Smooth muscle cell (in vitro differentiated cells): Measurements from ENCODE around the gene ANKFY1. TPM values are rescaled to one million over a fixed set of nuclear protein-coding genes. Genes with fewer than 3 reads are reported as not detected.

ENCODE experiments used
- DNase-seq: peaks from one replicate; lab custom pipeline; 2025; ENCODE audit not compliant: unreplicated experiment; lab: John Stamatoyannopoulos, UW
- H2AFZ ChIP-seq: fragments of 200-600 bp; sonication (generic); 2 replicates; pipeline ENCODE4 v1.6.0; 2016; ENCODE audit warnings: antibody characterized with exemption, low read depth, mild to moderate bottlenecking
- H3F3A ChIP-seq: fragments of 200-600 bp; sonication (generic); 2 replicates; pipeline ENCODE4 v1.6.0; 2017; ENCODE audit warnings: antibody characterized with exemption, low read depth
- H3K27ac ChIP-seq: fragments of 200-600 bp; sonication (generic); 2 replicates; pipeline ENCODE4 v1.5.1; 2016; ENCODE audit warnings: low read depth, mild to moderate bottlenecking
- H3K27me3 ChIP-seq: fragments of 200-600 bp; sonication (generic); 2 replicates; pipeline ENCODE4 v1.6.1; 2016; ENCODE audit warnings: low read depth, mild to moderate bottlenecking
- H3K36me3 ChIP-seq: fragments of 200-600 bp; sonication (generic); 2 replicates; pipeline ENCODE4 v1.5.1; 2016; ENCODE audit warnings: low read depth
- H3K4me1 ChIP-seq: fragments of 200-600 bp; sonication (generic); 2 replicates; pipeline ENCODE4 v1.5.1; 2016; ENCODE audit warnings: low read depth
- H3K4me2 ChIP-seq: fragments of 200-600 bp; sonication (generic); 2 replicates; pipeline ENCODE4 v1.6.0; 2016; ENCODE audit warnings: mild to moderate bottlenecking
- H3K4me3 ChIP-seq: fragments of 200-600 bp; sonication (generic); 2 replicates; pipeline ENCODE4 v1.5.1; 2016; ENCODE audit warnings: mild to moderate bottlenecking
- H3K79me2 ChIP-seq: fragments of 200-600 bp; sonication (generic); 2 replicates; pipeline ENCODE4 v1.6.0; 2016; ENCODE audit warnings: low read depth, mild to moderate bottlenecking
- H3K9ac ChIP-seq: fragments of 200-600 bp; sonication (generic); 2 replicates; pipeline ENCODE4 v1.6.0; 2016; ENCODE audit warnings: low read depth
- H3K9me3 ChIP-seq: fragments of 200-600 bp; sonication (generic); replicated peaks from 2 replicates; pipeline ENCODE4 v1.5.1; 2016; ENCODE audit warnings: low read depth
- H4K20me1 ChIP-seq: fragments of 200-600 bp; sonication (generic); 2 replicates; pipeline ENCODE4 v1.6.0; 2016; ENCODE audit warnings: low read depth
- WGBS: methylation state at CpG from one replicate; pipeline ENCODE4 v1.1.7; 2016; ENCODE audit warnings: low lambda C conversion rate; 5-methylcytosine and 5-hydroxymethylcytosine counted together
- polyA plus RNA-seq: library from polyadenylated mRNA; unstranded; fragments of >200 nt; fragmentation: Nextera tagmentation; extraction: Ambion mirVana; gene quantifications from 2 replicates; pipeline ENCODE4 v1.2.1, GENCODE V29; 2016
- total RNA-seq: library from RNA; depleted of rRNA; stranded (reverse); fragments of >200 nt; gene quantifications from 2 replicates; pipeline ENCODE4 v1.2.3, GENCODE V29; 2014
- TF ChIP-seq, protein P1 (sequence below): fragments of 200-600 bp; sonication (generic); IDR thresholded peaks from 2 replicates; pipeline ENCODE4 v1.5.1; 2017; ENCODE audit warnings: borderline replicate concordance, mild to moderate bottlenecking, antibody characterized with exemption; ENCODE audit not compliant: insufficient read depth, poor library complexity, severe bottlenecking

Gene ANKFY1
- total and polyA plus RNA-seq, 2 experiments from 2014 or later, result 11.5 to 26.3 TPM

DNA sequence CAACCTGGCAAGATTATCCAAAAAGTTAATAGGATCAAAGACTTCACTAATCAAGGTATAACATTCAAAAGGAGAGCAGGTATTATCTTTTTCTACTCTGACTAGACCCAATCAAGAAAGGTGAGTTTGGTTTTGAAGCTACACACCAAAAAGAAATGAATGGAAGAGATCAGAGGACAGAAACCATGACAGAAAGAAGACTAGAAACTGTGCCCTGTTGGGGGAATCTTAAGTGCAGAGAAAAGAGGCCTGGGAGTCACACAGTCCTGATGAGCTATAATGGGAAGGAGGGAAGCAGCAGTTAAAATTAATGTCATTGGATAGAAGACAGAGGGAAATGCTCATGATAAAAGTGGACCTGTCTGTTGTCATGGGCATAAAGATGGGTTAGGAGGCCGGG is 138.2 kb downstream of the ANKFY1 start:
- H3K9ac ChIP-seq, result no peak overlapping the region
- TF ChIP-seq, protein P1, sequence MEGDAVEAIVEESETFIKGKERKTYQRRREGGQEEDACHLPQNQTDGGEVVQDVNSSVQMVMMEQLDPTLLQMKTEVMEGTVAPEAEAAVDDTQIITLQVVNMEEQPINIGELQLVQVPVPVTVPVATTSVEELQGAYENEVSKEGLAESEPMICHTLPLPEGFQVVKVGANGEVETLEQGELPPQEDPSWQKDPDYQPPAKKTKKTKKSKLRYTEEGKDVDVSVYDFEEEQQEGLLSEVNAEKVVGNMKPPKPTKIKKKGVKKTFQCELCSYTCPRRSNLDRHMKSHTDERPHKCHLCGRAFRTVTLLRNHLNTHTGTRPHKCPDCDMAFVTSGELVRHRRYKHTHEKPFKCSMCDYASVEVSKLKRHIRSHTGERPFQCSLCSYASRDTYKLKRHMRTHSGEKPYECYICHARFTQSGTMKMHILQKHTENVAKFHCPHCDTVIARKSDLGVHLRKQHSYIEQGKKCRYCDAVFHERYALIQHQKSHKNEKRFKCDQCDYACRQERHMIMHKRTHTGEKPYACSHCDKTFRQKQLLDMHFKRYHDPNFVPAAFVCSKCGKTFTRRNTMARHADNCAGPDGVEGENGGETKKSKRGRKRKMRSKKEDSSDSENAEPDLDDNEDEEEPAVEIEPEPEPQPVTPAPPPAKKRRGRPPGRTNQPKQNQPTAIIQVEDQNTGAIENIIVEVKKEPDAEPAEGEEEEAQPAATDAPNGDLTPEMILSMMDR, result no peak
- H3K79me2 ChIP-seq, result peaks cover 45% of the 10 kb centered on the region
- peaks cover 63% of the 10 kb centered on the region for H4K20me1 ChIP-seq
- no peak for DNase-seq
- no peaks in the 10 kb centered on the region for H3K9me3 ChIP-seq
- peaks cover 4% of the 10 kb centered on the region for H3K4me1 ChIP-seq
- peaks cover 8% of the 10 kb centered on the region for H3K36me3 ChIP-seq
- no peak overlapping the region for H2AFZ ChIP-seq
- no peak overlapping the region for H3K4me3 ChIP-seq
- H3K27me3 ChIP-seq, result no peaks in the 10 kb centered on the region
- H3K4me2 ChIP-seq, result no peak overlapping the region
- H3K27ac ChIP-seq, result no peak overlapping the region
- no peaks in the 10 kb centered on the region for H3F3A ChIP-seq
- WGBS, result 100% methylated on average over 1 of the region's 1 CpG

DNA sequence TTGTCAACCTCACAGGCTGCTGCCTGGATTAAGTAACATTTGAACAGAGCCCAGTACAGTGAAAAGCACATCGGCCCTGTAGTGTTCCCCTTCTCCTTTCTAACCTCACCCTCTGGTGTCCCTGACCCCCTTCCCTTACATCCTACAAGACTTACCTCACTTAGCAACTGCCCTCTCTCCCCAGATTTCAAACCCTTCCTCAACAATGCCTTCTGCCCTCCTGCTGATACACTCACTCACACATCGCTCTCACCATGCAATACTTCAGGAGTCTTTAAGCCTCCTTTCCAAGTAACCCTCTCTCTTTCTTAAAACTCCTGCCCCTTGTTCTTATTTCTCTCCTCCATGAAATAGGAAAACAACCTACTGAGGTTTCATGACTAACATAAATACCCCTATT is 138.8 kb downstream of the ANKFY1 start:
- Histone ChIP-seq H4K20me1 (peaks cover 61% of the 10 kb centered on the region), H3K79me2 (peaks cover 41% of the 10 kb centered on the region), H3K27ac (no peak overlapping the region), H3K4me3 (no peak overlapping the region), H3F3A (no peaks in the 10 kb centered on the region), H3K9me3 (no peaks in the 10 kb centered on the region), H3K4me1 (peaks cover 4% of the 10 kb centered on the region), H3K27me3 (no peaks in the 10 kb centered on the region), H3K9ac (no peak overlapping the region), H3K36me3 (peaks cover 8% of the 10 kb centered on the region), H3K4me2 (no peak overlapping the region), H2AFZ (no peak overlapping the region)
- TF ChIP-seq, protein P1, result no peak
- no peak for DNase-seq
- 94% methylated on average over 2 of the region's 2 CpGs for whole genome bisulfite sequencing

DNA sequence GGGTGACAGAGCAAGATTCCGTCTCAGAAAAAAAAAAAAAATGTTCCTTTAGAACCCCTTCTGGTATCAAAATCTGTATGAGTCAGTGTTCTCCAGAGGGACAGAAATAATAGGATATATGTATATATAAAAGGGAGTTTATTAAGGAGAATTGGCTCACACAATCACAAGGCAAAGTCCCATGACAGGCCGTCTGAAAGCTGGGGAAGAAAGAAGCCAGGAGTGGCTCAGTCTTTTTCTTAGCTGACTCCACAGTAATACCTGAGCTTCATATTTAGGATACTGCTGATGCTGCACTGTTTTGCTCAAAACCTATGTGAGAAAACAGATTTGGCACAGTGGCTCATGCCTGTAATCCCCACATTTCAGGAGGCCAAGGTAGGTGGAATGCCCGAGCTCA is 143.4 kb downstream of the ANKFY1 start:
- Histone ChIP-seq H4K20me1 (peaks cover 22% of the 10 kb centered on the region), H3K27ac (no peak overlapping the region), H3K27me3 (no peaks in the 10 kb centered on the region), H3K4me2 (no peak overlapping the region), H3K36me3 (peaks cover 8% of the 10 kb centered on the region), H2AFZ (no peak overlapping the region), H3K9ac (no peak overlapping the region), H3K79me2 (peaks cover under 1% of the 10 kb centered on the region), H3K4me1 (peaks cover 4% of the 10 kb centered on the region), H3F3A (no peaks in the 10 kb centered on the region), H3K4me3 (no peak overlapping the region), H3K9me3 (no peaks in the 10 kb centered on the region)
- DNase-seq, result no peak
- 100% methylated on average over 3 of the region's 3 CpGs for WGBS
- TF ChIP-seq, protein P1, result no peak

DNA sequence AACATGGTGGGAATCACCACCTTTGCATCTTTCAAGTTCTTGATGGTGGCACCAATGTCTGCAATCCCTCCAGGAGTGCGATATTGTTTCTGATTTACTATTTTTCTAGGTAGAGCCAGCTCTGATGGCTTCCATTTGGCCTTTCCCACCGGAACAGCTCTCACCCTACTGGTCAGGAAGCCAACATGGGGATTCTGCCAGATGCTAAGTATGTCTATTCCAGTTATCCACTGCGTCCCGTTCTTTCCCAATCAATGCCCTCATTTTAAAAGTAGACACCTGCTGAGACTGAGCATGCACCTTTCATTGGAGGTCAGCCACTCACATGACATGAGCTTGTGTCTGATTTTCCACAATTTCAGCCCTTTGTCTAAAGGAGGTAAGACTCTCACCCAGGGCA is 144.5 kb downstream of the ANKFY1 start:
- no peak for DNase-seq
- no peaks in the 10 kb centered on the region for H3K27me3 ChIP-seq
- no peak overlapping the region for H3K27ac ChIP-seq
- H3K79me2 ChIP-seq, result no peaks in the 10 kb centered on the region
- H3K4me3 ChIP-seq, result no peak overlapping the region
- no peaks in the 10 kb centered on the region for H3K9me3 ChIP-seq
- H3K4me2 ChIP-seq, result no peak overlapping the region
- H3K36me3 ChIP-seq, result peaks cover 12% of the 10 kb centered on the region
- H3K4me1 ChIP-seq, result no peaks in the 10 kb centered on the region
- no peak overlapping the region for H3K9ac ChIP-seq
- 73% methylated on average over 4 of the region's 4 CpGs for WGBS
- TF ChIP-seq, protein P1, result no peak
- no peak overlapping the region for H2AFZ ChIP-seq
- peaks cover 14% of the 10 kb centered on the region for H4K20me1 ChIP-seq
- no peaks in the 10 kb centered on the region for H3F3A ChIP-seq
